Stimulated activated CD4-positive, alpha-beta T cell treated with anti-CD3 and anti-CD28 coated beads, Interleukin-2, amount 100 ng/mL, for 48 hours (primary cell): ENCODE measurements around the gene BARHL1.

Source experiments
- DNase-seq, 2 donors: peaks; one replicate each; pipeline ENCODE4 v3.0.0-alpha.2; 2020

BARHL1 gene

GRCh38 chr9:132588501-132589147 lies 6.2 kb downstream of the BARHL1 start:
- no peak for DNase-seq

DNA sequence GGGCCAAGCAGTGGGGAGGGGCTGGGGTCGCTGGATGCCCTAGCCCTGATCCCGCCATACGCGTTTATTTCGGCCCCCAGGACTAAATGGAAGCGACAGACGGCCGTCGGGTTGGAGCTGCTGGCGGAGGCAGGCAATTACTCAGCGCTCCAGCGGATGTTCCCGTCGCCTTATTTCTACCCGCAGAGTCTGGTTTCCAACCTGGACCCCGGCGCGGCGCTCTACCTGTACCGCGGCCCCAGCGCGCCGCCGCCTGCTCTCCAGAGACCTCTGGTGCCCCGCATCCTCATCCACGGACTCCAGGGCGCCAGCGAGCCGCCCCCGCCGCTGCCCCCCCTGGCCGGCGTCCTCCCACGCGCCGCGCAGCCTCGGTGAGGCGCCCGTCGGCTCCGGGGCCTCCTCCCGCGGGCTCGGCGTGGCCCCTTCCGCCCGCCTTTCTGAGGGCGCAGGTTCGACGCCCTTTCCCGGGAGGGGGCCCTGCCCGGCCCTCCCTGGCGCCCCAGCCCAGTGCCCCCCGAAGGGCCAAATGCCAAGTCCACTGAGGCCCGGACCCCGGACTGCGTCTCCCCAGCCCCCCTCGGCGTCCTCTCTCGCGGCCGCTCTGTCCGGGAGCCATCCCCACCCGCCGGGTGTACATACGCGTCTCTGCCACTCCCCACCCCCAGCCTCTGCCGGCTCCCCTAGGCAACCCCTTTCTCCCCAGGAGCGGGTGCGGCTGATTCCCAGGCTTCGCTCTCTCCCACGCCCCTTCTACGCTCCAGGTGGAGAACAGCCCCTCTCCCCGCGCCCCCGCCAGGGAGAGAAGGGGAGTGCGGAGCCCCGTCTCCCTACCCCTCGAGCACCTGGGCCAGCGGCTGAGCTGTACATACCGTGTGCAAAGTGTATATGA lies 7.0 kb downstream of the BARHL1 start:
- no peak for DNase-seq

- DNase-seq, result no peak
Measured at GRCh38 chr9:132590037-132590317, 7.6 kb downstream of the BARHL1 start.

DNA sequence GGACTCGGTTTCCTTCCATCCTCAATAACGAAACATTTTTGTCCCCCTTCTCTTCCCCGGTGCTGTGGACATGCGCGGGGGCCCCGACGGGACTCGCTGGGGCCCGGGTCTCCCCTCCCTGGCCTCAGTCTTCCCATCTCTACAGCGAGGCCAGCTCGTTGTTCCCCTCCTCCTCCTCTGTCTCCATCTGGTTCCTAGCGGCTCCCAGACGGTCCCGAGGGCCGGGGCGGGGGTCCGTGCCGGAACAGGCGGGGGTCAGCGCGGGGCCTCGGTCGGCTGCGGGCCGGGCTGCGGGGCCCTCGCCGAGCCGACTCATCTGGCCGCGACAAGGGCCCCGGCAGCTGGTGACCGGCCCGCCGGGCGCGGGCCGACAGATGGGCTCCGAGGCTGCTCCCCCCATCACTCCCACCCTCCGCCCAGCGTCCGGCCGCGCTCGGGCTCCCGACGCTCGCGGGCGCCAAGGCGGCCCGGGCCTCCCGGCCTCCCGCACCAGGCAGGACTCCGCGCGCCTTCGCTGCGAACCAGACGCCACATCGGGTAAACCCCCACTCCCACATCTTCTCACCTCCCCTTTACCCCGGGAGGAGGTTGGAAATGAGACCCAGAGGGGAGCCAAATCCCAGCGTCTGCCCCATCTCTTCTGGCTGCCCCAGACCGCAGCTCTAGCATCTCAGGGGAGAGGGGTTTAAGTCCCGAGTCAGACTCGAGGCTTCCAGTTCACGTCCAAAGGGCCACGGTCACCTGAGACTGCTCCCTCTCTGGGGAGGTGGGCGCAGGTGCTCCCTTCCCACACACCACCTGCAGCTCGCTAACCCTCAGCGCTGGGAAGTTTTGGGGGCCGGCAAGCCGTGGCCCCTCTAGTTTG lies 8.1 kb downstream of the BARHL1 start:
- no peak for DNase-seq

DNA sequence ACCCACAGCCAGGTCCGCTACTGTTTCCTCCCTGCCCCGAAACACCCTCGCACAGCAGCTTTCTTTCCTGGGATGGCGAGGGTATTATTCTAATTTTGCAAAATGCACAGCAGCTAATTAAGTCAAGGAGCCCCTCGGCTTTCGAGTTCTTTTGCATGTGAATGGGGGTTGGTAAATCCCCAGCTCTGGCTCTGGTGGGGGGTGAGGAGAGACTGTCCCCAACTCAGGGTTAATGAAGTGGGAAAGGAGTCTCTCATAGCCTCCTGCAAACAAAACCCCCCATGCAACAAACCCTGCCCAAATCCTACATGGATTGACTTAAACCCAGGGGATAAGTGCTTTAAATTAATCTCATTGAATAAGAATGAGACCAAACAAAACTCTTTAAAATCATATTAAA lies 8.8 kb downstream of the BARHL1 start:
- no peak for DNase-seq

GRCh38 chr9:132591751-132592314 lies 9.4 kb downstream of the BARHL1 start:
- no peak for DNase-seq

GRCh38 chr9:132592451-132592850 lies 10.0 kb downstream of the BARHL1 start:
- no peak for DNase-seq

DNA sequence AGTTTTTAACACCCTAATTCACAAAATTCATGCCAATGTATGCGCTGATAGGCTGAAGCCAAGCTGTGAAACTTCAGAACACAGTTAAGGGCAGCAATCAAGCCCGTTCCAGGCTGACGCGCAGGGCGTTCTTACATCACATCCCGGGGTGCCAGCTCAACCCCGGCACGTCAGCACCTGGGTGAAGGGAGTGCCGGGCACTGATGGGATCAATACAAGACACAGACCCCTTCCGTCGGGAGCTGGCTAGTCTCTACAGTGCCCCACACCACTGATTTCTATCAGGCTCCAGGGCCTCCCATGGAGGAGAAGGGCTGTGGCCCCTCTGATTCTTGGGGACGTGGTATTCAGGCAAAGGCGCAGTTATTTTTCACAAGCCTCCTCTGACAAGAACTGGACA lies 12.0 kb downstream of the BARHL1 start:
- DNase-seq, result no peak

DNA sequence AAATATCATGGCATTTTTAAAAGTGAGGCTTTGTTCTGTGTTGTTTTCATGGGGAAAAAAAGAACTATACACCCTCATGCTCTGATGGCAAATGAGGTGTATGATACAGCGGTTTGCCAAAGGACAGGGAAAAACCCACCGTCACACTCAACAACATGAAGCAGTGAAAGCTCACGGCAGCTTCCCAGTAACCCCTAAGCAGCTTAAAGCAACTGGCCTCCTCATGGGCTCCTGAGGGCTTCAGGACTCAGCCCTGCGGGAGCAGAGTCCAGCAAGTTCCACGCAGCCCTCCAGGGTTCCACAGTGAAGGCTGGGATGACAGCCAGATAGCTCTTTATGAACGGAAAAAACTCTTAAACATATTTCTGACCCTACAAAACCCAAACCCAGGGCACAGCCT lies 12.9 kb downstream of the BARHL1 start:
- DNase-seq, result no peak

- no peak for DNase-seq
Measured at GRCh38 chr9:132596200-132596599, 13.8 kb downstream of the BARHL1 start.

DNA sequence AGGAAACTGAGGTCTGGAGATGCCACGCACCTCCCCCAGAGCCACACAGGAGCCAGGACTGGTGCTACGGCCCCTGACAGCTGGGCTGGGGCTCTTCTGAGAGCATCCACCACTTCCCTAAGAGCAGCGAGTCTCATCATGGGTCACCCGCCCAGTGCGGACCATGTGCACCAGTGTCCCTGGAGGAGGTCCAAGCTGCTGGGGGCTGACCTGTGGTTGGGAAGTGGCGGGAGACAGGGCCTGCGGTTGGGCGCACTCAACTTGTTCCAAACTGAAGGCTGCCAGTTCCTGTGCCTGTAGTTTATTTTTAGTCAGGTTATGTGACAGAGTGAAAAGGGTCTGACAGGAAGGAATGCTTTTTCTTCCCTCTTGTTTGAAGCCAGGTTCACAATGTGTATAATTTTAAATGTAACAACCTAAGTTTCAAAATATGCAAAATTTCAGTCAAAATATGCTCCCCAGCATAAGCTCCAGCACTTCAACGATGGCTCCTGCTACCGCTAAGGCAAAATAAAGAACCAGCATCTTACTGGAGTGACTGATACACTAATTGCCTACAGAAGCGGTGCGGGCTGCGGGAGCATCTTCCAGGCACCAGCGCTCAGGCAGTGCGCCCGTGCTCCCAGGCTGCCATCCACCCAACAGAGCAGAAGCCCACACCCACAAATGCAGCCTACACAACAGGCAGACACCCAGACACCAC lies 14.8 kb downstream of the BARHL1 start:
- DNase-seq, result no peak

DNA sequence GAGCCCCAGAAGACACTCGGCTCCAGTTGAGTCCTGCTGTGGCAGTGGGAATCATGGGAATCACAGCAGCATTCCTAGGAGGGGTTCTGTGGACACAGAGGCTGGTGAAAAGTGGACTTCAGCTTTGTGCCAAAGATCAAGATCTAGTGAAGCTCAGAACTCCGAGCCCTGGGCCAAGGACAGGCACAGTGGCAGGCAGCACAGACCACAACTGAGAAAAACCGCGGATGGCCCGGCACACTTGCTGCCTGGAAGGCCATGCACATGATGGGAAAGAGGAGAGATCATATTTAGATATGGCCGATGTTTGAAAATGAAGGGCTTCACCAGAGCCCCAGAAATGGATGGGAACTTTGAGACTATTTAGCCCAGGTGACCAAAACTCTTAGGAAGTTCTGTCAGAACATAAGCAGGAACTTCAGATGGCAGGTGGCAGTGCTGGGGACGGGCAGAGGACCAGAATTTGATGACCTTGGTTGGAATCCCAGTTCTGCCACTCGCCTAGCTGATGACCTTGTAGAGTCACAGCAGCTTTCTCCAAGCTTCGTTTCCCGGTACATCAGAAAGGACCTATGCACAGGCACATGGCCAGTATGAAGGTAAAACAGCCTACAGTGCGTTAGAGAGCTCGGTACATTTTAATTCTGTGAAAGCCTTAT lies 18.0 kb downstream of the BARHL1 start:
- no peak for DNase-seq

GRCh38 chr9:132602207-132602606 lies 19.8 kb downstream of the BARHL1 start:
- DNase-seq, result no peak

DNA sequence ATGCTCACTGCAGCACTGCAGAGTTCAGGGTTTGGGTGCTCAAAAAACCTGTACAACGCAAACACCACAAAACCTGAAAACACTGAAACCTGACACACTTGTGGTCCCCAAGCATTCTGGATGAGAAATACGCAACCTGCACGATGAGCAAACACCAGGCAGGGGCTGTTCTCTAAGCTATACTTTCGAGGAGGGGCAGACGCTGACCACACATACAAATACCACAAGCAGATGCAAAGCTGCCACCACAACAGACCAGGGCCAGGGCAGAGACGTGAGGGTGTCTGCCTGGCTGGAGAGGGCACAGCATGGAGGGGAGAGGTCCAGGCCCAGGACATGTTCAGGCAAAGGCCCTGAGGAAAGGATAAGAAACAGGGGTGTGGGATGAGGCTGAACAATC lies 23.0 kb downstream of the BARHL1 start:
- no peak for DNase-seq

DNA sequence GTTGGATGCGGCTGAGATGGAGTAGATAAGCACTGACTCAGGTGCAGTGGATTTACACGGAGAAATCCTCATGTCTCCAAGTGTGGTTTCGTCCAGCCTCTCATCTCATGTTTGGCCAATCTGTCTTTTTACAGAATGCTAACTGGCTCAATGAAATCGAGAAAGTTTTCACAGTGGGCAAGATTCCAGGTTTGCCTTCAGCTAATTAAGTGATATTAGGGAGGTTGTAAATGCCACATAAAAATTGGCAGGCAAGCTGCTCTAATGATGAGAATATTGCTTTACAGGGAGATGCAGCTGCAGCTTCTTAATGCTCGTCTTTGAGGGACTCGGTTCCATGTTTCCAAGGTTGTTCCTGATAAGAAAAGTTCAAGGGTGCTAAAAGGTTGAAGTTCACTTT lies 23.7 kb downstream of the BARHL1 start:
- no peak for DNase-seq

- no peak for DNase-seq
Measured at GRCh38 chr9:132609184-132609583, 26.8 kb downstream of the BARHL1 start.

- DNase-seq, result no peak
Measured at GRCh38 chr9:132609829-132610228, 27.4 kb downstream of the BARHL1 start.

DNA sequence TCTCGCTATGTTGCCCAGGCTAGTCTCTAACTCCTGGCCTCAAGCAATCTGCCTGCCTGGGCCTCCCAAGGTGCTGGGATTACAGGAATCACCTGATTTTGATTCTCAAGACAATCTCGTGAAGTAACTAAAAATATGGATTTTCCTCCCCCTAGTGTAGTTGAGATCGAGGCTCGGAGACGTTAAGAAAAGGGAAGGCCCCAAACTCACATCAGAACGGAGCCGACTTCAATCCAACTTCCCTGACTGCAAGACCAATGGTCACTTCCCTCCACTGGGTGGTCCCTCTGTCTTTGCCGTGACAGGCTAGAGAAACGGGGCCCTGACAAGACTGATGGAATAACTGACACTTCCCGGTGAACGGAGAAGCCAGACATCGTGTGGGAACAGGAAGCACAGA lies 28.3 kb downstream of the BARHL1 start:
- no peak for DNase-seq

DNA sequence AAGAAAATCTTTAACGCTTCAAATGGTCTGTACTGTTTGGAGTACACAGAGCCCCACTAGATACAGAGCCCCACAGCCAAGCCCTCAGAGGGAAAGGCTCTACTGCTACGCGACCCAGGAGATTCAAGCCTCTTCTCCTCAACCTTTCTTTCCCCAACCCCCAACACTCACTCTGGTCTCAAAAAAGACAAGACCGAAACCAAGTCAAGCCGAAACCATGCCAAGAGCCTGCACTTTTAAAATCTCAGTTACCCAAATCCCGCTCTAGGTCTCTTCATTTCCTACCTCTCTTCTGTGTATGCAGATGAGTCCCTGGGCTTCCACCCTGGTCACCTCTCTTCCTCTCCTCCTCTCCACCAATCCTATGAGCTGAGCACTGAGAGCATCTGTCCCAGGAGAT lies 31.9 kb downstream of the BARHL1 start:
- DNase-seq, result no peak

DNA sequence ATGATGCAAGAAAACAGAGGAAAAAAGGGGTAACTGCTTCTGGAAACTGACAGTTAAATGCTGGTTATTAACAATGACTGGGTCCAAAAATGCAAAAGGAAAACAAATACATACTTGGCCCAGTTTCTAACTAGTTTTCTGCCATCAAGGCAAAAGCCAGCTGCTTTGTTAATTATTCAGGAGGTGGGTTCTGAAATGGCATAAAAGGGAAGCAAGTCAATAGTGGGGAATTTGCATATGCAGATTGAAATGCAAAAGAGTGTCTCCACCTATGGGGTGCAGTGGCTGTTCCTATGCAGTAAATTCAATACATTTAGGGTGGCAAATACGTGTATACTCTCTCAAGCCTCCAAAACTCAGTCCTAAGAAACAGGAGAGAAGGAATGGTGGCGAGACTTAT lies 33.4 kb downstream of the BARHL1 start:
- no peak for DNase-seq

DNA sequence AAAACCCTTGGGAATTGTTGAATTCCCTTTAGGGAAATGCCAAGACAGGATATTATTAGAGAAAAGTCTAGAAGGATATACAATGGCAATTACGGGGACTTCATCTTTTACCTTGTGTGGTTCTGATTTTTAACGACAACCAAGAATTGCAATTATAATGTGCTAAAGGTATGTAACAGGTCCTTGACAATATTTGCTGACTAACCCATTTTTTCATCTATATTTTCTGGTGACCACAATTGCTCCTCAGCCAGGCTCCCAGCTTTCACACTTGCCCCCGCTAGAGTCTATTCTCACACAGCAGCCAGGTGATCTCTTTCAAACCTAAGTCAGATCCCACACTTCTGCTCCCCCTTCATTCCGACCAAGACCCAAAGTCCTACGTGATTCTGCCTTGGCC lies 34.3 kb downstream of the BARHL1 start:
- no peak for DNase-seq

GRCh38 chr9:132622159-132622558 lies 39.8 kb downstream of the BARHL1 start:
- no peak for DNase-seq
